NCI-H2196 treated with DMSO at 0.1 percent for 48 hours (cell line): ENCODE data around the gene DEAF1.
A peak's percentile ranks its signal among the peaks of the same experiment; 100 is the strongest.

Source experiments
- DNase-seq: peaks from one replicate; lab custom pipeline; 2025; ENCODE audit not compliant: unreplicated experiment; lab: John Stamatoyannopoulos, UW

DEAF1 gene

GRCh38 chr11:614623-615503 is 80.2 kb downstream of the DEAF1 start:
- DNase-seq = no peak

- no peak for DNase-seq
Measured at GRCh38 chr11:614021-614622, 80.9 kb downstream of the DEAF1 start.

GRCh38 chr11:613369-613968 is 81.6 kb downstream of the DEAF1 start:
- DNase-seq = peak; percentile 37

- DNase-seq = no peak
Measured at GRCh38 chr11:612961-613300, 82.1 kb downstream of the DEAF1 start.

GRCh38 chr11:612201-612960 is 82.6 kb downstream of the DEAF1 start:
- DNase-seq = peak; percentile 27

GRCh38 chr11:611001-611996 is 83.7 kb downstream of the DEAF1 start:
- DNase-seq = no peak

GRCh38 chr11:610146-610801 is 84.7 kb downstream of the DEAF1 start:
- no peak for DNase-seq

GRCh38 chr11:609341-609811 is 85.6 kb downstream of the DEAF1 start:
- DNase-seq = no peak

GRCh38 chr11:608791-609251 is 86.2 kb downstream of the DEAF1 start:
- no peak for DNase-seq

- DNase-seq = no peak
Measured at GRCh38 chr11:607971-608659, 86.9 kb downstream of the DEAF1 start.

GRCh38 chr11:607020-607780 is 87.8 kb downstream of the DEAF1 start:
- DNase-seq = no peak

GRCh38 chr11:606245-606644 is 88.8 kb downstream of the DEAF1 start:
- DNase-seq = peak; percentile 96

GRCh38 chr11:605286-606129 is 89.5 kb downstream of the DEAF1 start:
- DNase-seq = no peak

- DNase-seq = no peak
Measured at GRCh38 chr11:603154-603553, 91.9 kb downstream of the DEAF1 start.

GRCh38 chr11:601573-602245 is 93.3 kb downstream of the DEAF1 start:
- DNase-seq = no peak

GRCh38 chr11:598005-598680 is 96.9 kb downstream of the DEAF1 start:
- no peak for DNase-seq
